ENCODE results near the gene DIO2.
A peak's percentile ranks its signal among the peaks of the same experiment; 100 is the strongest.

Gene DIO2

DNA sequence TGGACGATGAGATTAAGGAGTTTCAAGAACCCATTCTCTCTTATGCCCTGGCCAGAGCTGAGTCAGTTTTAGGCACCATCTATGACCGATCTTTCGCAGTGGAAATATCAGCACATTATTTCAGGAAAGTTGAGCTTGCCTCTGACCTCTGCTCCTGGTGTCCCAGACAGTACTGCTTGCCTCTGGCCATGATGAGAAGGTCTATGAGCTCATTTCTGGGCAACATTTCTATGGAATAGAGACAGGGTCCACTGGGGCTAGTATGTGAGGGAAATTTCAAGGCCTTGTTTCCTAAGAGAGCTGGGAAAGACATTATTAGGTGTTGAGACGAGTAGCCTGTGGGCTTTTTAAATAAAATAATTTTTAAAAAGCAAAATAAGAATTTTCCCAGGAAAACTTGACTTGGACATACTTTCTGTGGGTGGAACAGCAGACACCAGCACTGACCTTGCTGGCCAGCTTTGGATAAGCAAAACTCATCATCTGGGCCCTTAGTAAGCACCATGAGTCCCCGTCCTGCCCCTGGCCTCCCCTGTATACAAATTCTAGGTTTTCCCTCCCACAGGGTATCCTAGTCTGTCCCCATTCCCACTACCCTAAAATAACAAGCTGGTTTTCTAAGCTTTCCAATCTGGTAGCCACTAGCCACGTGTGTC, 43.4 kb downstream of the DIO2 start:
- no peak for DNase-seq (ENCODE audit: low read depth, low spot score)

GRCh38 chr14:80164991-80165721, 46.1 kb downstream of the DIO2 start:
- peak; percentile 46 for DNase-seq (ENCODE audit: low read depth, low spot score)

DNA sequence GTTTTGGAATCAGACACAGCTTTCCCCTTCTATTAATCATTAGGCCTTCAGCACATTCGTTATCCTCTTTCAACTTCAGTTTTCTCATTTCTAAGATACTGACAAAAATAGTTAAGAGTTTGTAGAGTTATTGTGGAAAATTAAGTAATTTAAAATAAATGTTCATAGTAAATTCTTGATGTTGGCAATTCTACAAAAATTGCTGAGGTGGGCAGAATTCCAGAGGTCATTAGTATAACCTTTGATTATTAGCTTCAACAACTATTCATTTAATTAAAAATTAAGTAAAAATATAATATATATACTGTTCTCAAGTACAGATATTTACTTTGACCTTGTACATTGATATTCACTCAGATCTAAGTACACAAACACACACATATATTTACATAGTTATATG, 58.5 kb downstream of the DIO2 start:
- DNase-seq (ENCODE audit: low read depth, low spot score): no peak

DNA sequence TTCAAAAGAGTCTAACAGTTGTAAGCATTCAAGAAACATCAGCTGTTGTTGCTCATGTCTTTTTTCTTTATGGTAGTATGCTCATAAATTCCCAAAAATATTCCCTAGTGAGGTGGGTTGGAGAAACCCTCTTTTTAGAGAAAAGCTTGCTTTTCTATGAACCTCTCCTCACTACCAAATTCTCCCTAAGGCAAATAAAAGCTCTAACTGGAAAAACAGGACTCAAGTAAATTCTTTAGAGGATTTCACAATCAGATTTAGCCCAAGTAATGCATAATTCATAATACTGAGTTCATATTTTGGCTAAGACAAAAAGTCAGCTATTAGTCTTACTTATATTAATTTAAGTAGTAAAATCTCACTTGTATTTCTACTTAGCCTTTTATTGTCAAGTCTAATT, 59.1 kb downstream of the DIO2 start:
- no peak for DNase-seq (ENCODE audit: low read depth, low spot score)

DNA sequence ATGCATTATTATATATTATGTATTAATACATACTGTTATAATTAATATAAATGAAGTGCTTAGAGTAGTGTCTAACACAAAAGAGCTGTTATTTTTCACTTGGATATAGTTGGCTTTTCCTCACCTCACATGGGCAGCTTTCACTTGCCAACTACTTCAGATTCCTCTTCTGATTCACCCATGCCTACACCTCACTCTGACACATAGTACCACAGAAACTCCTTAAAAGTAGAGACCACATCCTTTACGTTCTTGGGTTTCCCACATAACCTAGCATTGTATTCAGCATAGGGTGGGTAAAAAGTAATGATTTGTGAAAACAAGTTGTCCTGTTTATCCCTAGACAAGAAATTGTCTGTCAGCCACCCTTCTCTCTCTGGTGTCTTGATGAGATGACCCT, 61.0 kb downstream of the DIO2 start:
- no peak for DNase-seq (ENCODE audit: low read depth, low spot score)
